Loucy (cell line): ENCODE measurements around the gene SH2D3C.

ENCODE experiments used
- EZH2phosphoT487 ChIP-seq: fragments of 200-600 bp; IDR thresholded peaks from 2 replicates; pipeline ENCODE4 v1.6.1; 2018; ENCODE audit warnings: antibody characterized with exemption, mild to moderate bottlenecking, moderate library complexity, borderline replicate concordance
- TF ChIP-seq, protein P1 (sequence below): fragments of 200-600 bp; sonication (generic); conservative IDR thresholded peaks from 2 replicates; pipeline ENCODE4 v1.5.1; 2014; ENCODE audit warnings: mild to moderate bottlenecking, antibody characterized with exemption, low read length

DNA sequence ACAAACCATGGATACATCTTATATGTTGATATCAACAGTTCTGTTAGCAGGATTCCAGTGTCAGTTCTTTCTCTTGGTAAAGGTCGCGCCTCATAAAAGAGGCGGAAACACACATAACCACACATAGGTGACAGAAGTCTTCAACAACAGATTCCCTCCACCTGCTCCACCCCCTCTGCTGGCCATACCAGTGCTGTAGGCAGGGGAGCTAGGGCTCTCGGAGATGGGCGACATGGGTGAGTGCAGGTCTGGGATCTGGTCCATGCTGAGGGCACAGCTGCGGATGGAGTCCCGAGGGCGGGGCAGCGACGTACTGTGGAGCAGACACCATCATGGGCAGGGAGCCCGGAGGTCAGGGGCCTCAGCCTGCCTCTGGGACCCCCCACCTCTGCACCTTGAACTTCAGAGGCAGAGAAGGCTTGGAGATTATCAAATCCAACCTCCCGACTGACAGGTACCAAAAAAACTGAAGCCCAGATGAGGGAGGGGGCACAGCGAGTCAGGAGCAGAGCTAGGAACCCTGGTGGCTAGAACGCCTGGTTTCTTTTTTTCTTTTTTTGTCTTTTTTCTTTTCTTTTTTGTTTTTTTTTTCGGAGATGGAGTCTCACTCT, 31.4 kb downstream of the SH2D3C start:
- TF ChIP-seq, protein P1, sequence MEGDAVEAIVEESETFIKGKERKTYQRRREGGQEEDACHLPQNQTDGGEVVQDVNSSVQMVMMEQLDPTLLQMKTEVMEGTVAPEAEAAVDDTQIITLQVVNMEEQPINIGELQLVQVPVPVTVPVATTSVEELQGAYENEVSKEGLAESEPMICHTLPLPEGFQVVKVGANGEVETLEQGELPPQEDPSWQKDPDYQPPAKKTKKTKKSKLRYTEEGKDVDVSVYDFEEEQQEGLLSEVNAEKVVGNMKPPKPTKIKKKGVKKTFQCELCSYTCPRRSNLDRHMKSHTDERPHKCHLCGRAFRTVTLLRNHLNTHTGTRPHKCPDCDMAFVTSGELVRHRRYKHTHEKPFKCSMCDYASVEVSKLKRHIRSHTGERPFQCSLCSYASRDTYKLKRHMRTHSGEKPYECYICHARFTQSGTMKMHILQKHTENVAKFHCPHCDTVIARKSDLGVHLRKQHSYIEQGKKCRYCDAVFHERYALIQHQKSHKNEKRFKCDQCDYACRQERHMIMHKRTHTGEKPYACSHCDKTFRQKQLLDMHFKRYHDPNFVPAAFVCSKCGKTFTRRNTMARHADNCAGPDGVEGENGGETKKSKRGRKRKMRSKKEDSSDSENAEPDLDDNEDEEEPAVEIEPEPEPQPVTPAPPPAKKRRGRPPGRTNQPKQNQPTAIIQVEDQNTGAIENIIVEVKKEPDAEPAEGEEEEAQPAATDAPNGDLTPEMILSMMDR: no peak
- TF ChIP-seq EZH2phosphoT487: no peak
